GM12892 (cell line): ENCODE results near the gene WSCD1.

ENCODE experiments used
- POLR2A ChIP-seq: IDR thresholded peaks from 2 replicates; pipeline ENCODE4 v1.6.1; 2011; ENCODE audit warnings: low read depth, low read length, control low read depth
- POLR2AphosphoS5 ChIP-seq: IDR thresholded peaks from 2 replicates; pipeline ENCODE4 v1.6.1; 2011; ENCODE audit warnings: low read depth, low read length, control low read depth
- TAF1 ChIP-seq: IDR thresholded peaks from 2 replicates; pipeline ENCODE4 v1.6.1; 2011; ENCODE audit warnings: low read depth, mild to moderate bottlenecking, control low read depth, low read length, borderline replicate concordance

DNA sequence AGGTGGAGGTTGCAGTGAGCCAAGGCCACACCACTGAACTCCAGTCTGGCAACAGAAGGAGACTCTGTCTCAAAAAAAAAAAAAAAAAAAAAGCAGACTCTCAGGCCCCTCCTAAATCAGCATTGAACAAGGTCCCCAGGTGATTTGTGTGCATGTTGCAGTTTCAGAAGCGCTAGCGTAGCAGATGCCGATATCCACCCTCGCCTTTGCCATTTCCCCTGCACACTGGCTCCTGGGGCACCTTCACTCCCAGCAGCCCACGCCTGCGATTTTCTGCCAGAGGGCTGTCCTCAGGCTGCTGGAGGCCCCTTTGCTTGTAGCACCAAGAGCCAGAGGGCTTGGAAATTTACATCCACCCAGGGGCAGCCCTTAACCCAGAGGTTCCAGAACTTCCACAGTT is 95.6 kb downstream of the WSCD1 start:
- TF ChIP-seq POLR2AphosphoS5 (no peak), POLR2A (no peak), TAF1 (no peak)
